Skeletal muscle tissue (tissue), 4 donors: ENCODE results near the gene APMAP. TPM values are rescaled to one million over a fixed set of nuclear protein-coding genes. Genes with fewer than 3 reads are reported as not detected.
A peak's percentile ranks its signal among the peaks of the same experiment; 100 is the strongest.
"Not testable (repeated sequence)": the region's sequence is repeated elsewhere in the genome, so short reads cannot be mapped to it uniquely, and the experiment has no call there.

Experiments used
- H3K27ac ChIP-seq: one replicate; pipeline ENCODE4 v1.7.0; 2013; ENCODE audit warnings: mild to moderate bottlenecking, low read depth, low read length, inconsistent platforms
- H3K27me3 ChIP-seq, 3 donors: one replicate each; pipeline ENCODE4 v1.7.0; 2013; ENCODE audit warnings: low read length in 3 of 3; ENCODE audit not compliant: control insufficient read depth in 3 of 3, insufficient read depth in 3 of 3
- H3K36me3 ChIP-seq, 3 donors: one replicate each; pipeline ENCODE4 v1.7.0; 2013; ENCODE audit warnings: low read length in 3 of 3; ENCODE audit not compliant: control insufficient read depth in 3 of 3, insufficient read depth in 3 of 3
- H3K4me1 ChIP-seq, 3 donors: one replicate each; pipeline ENCODE4 v1.7.0; 2013; ENCODE audit warnings: low read length in 3 of 3, mild to moderate bottlenecking in 3 of 3; ENCODE audit not compliant: control insufficient read depth in 3 of 3, insufficient read depth in 3 of 3
- H3K4me3 ChIP-seq, 3 donors: one replicate each; pipeline ENCODE4 v1.7.0; 2013; ENCODE audit warnings: low read length in 3 of 3
- H3K9ac ChIP-seq, 3 donors: one replicate each; pipeline ENCODE4 v1.7.0; 2013; ENCODE audit warnings: low read length in 3 of 3, mild to moderate bottlenecking in 3 of 3, moderate library complexity in 2 of 3, low read depth in 1 of 3
- H3K9me3 ChIP-seq, 3 donors: one replicate each; pipeline ENCODE4 v1.7.0; 2013; ENCODE audit warnings: low read length in 3 of 3; ENCODE audit not compliant: control insufficient read depth in 3 of 3
- total RNA-seq: library from RNA; depleted of rRNA; stranded (reverse); fragments of >200 nt; gene quantifications from one replicate; pipeline ENCODE4 v1.2.3, GENCODE V29; 2014
- donor health status: Osteomylitis.

Gene APMAP
- total RNA-seq, 1 donor from 2014 or later: 41.2 TPM

GRCh38 chr20:24950836-24951525 lies 41.6 kb downstream of the APMAP start:
- Histone ChIP-seq H3K27me3 (peaks cover 5 to 17% (median 13%) of the 10 kb centered on the region in 3 donors), H3K9me3 (no peaks in the 10 kb centered on the region), H3K4me3 (no peak overlapping the region), H3K9ac (no peak overlapping the region), H3K4me1 (peaks cover 0 to 2% (median 0%) of the 10 kb centered on the region in 3 donors), H3K36me3 (peaks cover 2 to 4% (median 3%) of the 10 kb centered on the region in 3 donors), H3K27ac (no peak overlapping the region)

GRCh38 chr20:24950128-24950835 lies 42.3 kb downstream of the APMAP start:
- Histone ChIP-seq H3K4me1 (peaks cover 0 to 2% (median 0%) of the 10 kb centered on the region in 3 donors), H3K27ac (peak overlapping the region; percentile 12), H3K4me3 (no peak overlapping the region), H3K9ac (no peak overlapping the region), H3K27me3 (peaks cover 5 to 17% (median 13%) of the 10 kb centered on the region in 3 donors), H3K36me3 (peaks cover 0 to 3% (median 2%) of the 10 kb centered on the region in 3 donors), H3K9me3 (no peaks in the 10 kb centered on the region)

GRCh38 chr20:24949756-24950127 lies 42.8 kb downstream of the APMAP start:
- no peak overlapping the region for H3K4me3 ChIP-seq
- peaks cover 5 to 17% (median 13%) of the 10 kb centered on the region in 3 donors for H3K27me3 ChIP-seq
- peaks cover 0 to 2% (median 0%) of the 10 kb centered on the region in 3 donors for H3K4me1 ChIP-seq
- no peak overlapping the region for H3K9ac ChIP-seq
- peaks cover 0 to 3% (median 2%) of the 10 kb centered on the region in 3 donors for H3K36me3 ChIP-seq
- H3K9me3 ChIP-seq: no peaks in the 10 kb centered on the region
- H3K27ac ChIP-seq: peak overlapping the region; percentile 12

- Histone ChIP-seq H3K4me1 (peaks cover 0 to 2% (median 0%) of the 10 kb centered on the region in 3 donors), H3K27me3 (peaks cover 5 to 17% (median 13%) of the 10 kb centered on the region in 3 donors), H3K9me3 (no peaks in the 10 kb centered on the region), H3K9ac (no peak within 1 kb of the TSS), H3K27ac (peak within 1 kb of the TSS; percentile 12), H3K4me3 (no peak within 1 kb of the TSS), H3K36me3 (peaks cover 0 to 2% (median 1%) of the 10 kb centered on the region in 3 donors)
Observed at GRCh38 chr20:24948939-24949679, 43.4 kb downstream of the APMAP start, which contains the start of gene CST7. CST7 (plus strand) TSS chr20:24949269; CDS start chr20:24949506, 237 bp downstream.

- not testable (repeated sequence) for H3K9me3 ChIP-seq, H3K4me1 ChIP-seq, H3K9ac ChIP-seq, H3K27ac ChIP-seq, H3K36me3 ChIP-seq, H3K4me3 ChIP-seq
- H3K27me3 ChIP-seq: peaks cover 5 to 17% (median 13%) of the 10 kb centered on the region in 3 donors
Observed at GRCh38 chr20:24948396-24948938, 44.1 kb downstream of the APMAP start.

GRCh38 chr20:24946376-24946775 lies 46.2 kb downstream of the APMAP start:
- H3K9ac ChIP-seq, H3K27ac ChIP-seq, H3K27me3 ChIP-seq, H3K36me3 ChIP-seq, H3K4me3 ChIP-seq, H3K4me1 ChIP-seq, H3K9me3 ChIP-seq: not testable (repeated sequence)

- Histone ChIP-seq H3K36me3 (no peaks in the 10 kb centered on the region), H3K9me3 (peaks cover 0 to 4% (median 2%) of the 10 kb centered on the region in 3 donors), H3K4me1 (no peaks in the 10 kb centered on the region), H3K9ac (no peak overlapping the region), H3K27ac (no peak overlapping the region), H3K27me3 (no peaks in the 10 kb centered on the region), H3K4me3 (no peak overlapping the region)
Observed at GRCh38 chr20:24943731-24944130, 48.8 kb downstream of the APMAP start.

- no peak overlapping the region for H3K9ac ChIP-seq
- H3K4me3 ChIP-seq: no peak overlapping the region
- H3K9me3 ChIP-seq: peaks cover 0 to 4% (median 2%) of the 10 kb centered on the region in 3 donors
- H3K36me3 ChIP-seq: no peaks in the 10 kb centered on the region
- H3K27ac ChIP-seq: no peak overlapping the region
- no peaks in the 10 kb centered on the region for H3K27me3 ChIP-seq
- H3K4me1 ChIP-seq: no peaks in the 10 kb centered on the region
Observed at GRCh38 chr20:24943196-24943595, 49.4 kb downstream of the APMAP start.

- no peaks in the 10 kb centered on the region for H3K36me3 ChIP-seq
- H3K9ac ChIP-seq: no peak overlapping the region
- H3K27ac ChIP-seq: no peak overlapping the region
- H3K27me3 ChIP-seq: no peaks in the 10 kb centered on the region
- H3K9me3 ChIP-seq: peaks cover 0 to 4% (median 2%) of the 10 kb centered on the region in 3 donors
- no peak overlapping the region for H3K4me3 ChIP-seq
- no peaks in the 10 kb centered on the region for H3K4me1 ChIP-seq
Observed at GRCh38 chr20:24942679-24943078, 49.9 kb downstream of the APMAP start.
